ENCODE data around the gene ENTPD7.
"Not testable (repeated sequence)": the region's sequence is repeated elsewhere in the genome, so short reads cannot be mapped to it uniquely, and the experiment has no call there.

GRCh38 chr10:99625124-99625523 lies 34.2 kb upstream of the ENTPD7 start:
- not testable (repeated sequence) for TF ChIP-seq TAF1 (IDR thresholded peaks at IDR 0.05; ENCODE audit: low read depth, low read length); RFX5 (IDR thresholded peaks at IDR 0.05; ENCODE audit: borderline replicate concordance, low read depth, low read length); HDAC6 (IDR thresholded peaks at IDR 0.05; ENCODE audit: low read depth, low read length); GABPA (IDR thresholded peaks at IDR 0.05; ENCODE audit: borderline replicate concordance, insufficient read depth, low read length); CTCF (IDR thresholded peaks at IDR 0.05; ENCODE audit: control extremely low read depth in 1 of 3, insufficient read depth in 1 of 3, low read depth in 1 of 3, low read length in 3 of 3)
